ENCODE results near the gene GAL3ST1. TPM values are rescaled to one million over a fixed set of nuclear protein-coding genes. Genes with fewer than 3 reads are reported as not detected.

GAL3ST1 gene
- total and polyA plus RNA-seq, 2 donors (not counting 1 experiment from before 2014, with no cell fraction given), result 0.06 to 0.17 TPM

GRCh38 chr22:30612789-30613188 lies 38.3 kb upstream of the GAL3ST1 start:
- no peaks in the 10 kb centered on the region for H3K9me3 ChIP-seq (ENCODE audit: control insufficient read depth, insufficient read depth, low read depth, low read length)
- H3K27ac ChIP-seq (ENCODE audit: insufficient read depth, low read length), result no peak overlapping the region
- H3K9ac ChIP-seq (ENCODE audit: insufficient read depth, low read length), result no peak overlapping the region
- no peak for DNase-seq (ENCODE audit: low read depth in 2 of 2)
- H3K79me2 ChIP-seq (ENCODE audit: control insufficient read depth, insufficient read depth, low read length), result no peaks in the 10 kb centered on the region
- H4K20me1 ChIP-seq (ENCODE audit: control insufficient read depth, extremely low read depth, insufficient read depth, low read length), result no peaks in the 10 kb centered on the region
- no peak overlapping the region for H3K4me2 ChIP-seq (ENCODE audit: extremely low read depth, insufficient read depth, low read length)
- H3K4me3 ChIP-seq (replicated peaks in 1 of 4; ENCODE audit: control extremely low read depth in 1 of 4, insufficient read depth in 1 of 4, low read depth in 3 of 4, low read length in 4 of 4), result no peak overlapping the region
- no peak overlapping the region for H2AFZ ChIP-seq (ENCODE audit: low read length)
- H3K36me3 ChIP-seq (ENCODE audit: control insufficient read depth, insufficient read depth, low read length), result no peaks in the 10 kb centered on the region
- TF ChIP-seq EZH2 (IDR thresholded peaks at IDR 0.05; ENCODE audit: low read length, missing control alignments) (no peak), CTCF (conservative IDR thresholded peaks at IDR 0.05 in 1 of 2, IDR thresholded peaks at IDR 0.05 in 1 of 2; ENCODE audit: low read depth in 1 of 2, low read length in 2 of 2) (no peak)
- H3K27me3 ChIP-seq (ENCODE audit: control insufficient read depth, insufficient read depth, low read length), result no peaks in the 10 kb centered on the region
- H3K4me1 ChIP-seq (ENCODE audit: control insufficient read depth, extremely low read depth, insufficient read depth, low read length), result peaks cover 14% of the 10 kb centered on the region

- DNase-seq (ENCODE audit: low read depth in 2 of 2), result no peak
- TF ChIP-seq EZH2 (IDR thresholded peaks at IDR 0.05; ENCODE audit: low read length, missing control alignments), result no peak
- no peak for TF ChIP-seq CTCF (conservative IDR thresholded peaks at IDR 0.05 in 1 of 2, IDR thresholded peaks at IDR 0.05 in 1 of 2; ENCODE audit: low read depth in 1 of 2, low read length in 2 of 2)
Observed at GRCh38 chr22:30611197-30611596, 36.7 kb upstream of the GAL3ST1 start.

GRCh38 chr22:30610299-30610698 lies 35.8 kb upstream of the GAL3ST1 start:
- TF ChIP-seq EZH2 (IDR thresholded peaks at IDR 0.05; ENCODE audit: low read length, missing control alignments), result no peak
- no peak for DNase-seq (ENCODE audit: low read depth in 2 of 2)
- H2AFZ ChIP-seq (ENCODE audit: low read length), result no peak overlapping the region
- H3K27me3 ChIP-seq (ENCODE audit: control insufficient read depth, insufficient read depth, low read length), result no peaks in the 10 kb centered on the region
- H3K79me2 ChIP-seq (ENCODE audit: control insufficient read depth, insufficient read depth, low read length), result no peaks in the 10 kb centered on the region
- peaks cover 29% of the 10 kb centered on the region for H3K4me1 ChIP-seq (ENCODE audit: control insufficient read depth, extremely low read depth, insufficient read depth, low read length)
- no peaks in the 10 kb centered on the region for H4K20me1 ChIP-seq (ENCODE audit: control insufficient read depth, extremely low read depth, insufficient read depth, low read length)
- H3K9me3 ChIP-seq (ENCODE audit: control insufficient read depth, insufficient read depth, low read depth, low read length), result no peaks in the 10 kb centered on the region
- H3K36me3 ChIP-seq (ENCODE audit: control insufficient read depth, insufficient read depth, low read length), result no peaks in the 10 kb centered on the region
- no peak overlapping the region for H3K27ac ChIP-seq (ENCODE audit: insufficient read depth, low read length)
- H3K4me3 ChIP-seq (replicated peaks in 1 of 4; ENCODE audit: control extremely low read depth in 1 of 4, insufficient read depth in 1 of 4, low read depth in 3 of 4, low read length in 4 of 4), result no peak overlapping the region
- no peak overlapping the region for H3K9ac ChIP-seq (ENCODE audit: insufficient read depth, low read length)
- H3K4me2 ChIP-seq (ENCODE audit: extremely low read depth, insufficient read depth, low read length), result no peak overlapping the region

More at GRCh38 chr22:30611197-30611596, 36.7 kb upstream of the GAL3ST1 start:
- no peaks in the 10 kb centered on the region for H3K36me3 ChIP-seq (ENCODE audit: control insufficient read depth, insufficient read depth, low read length)
- peaks cover 23% of the 10 kb centered on the region for H3K4me1 ChIP-seq (ENCODE audit: control insufficient read depth, extremely low read depth, insufficient read depth, low read length)
- no peaks in the 10 kb centered on the region for H3K9me3 ChIP-seq (ENCODE audit: control insufficient read depth, insufficient read depth, low read depth, low read length)
- no peak overlapping the region for H3K9ac ChIP-seq (ENCODE audit: insufficient read depth, low read length)
- no peak overlapping the region for H3K27ac ChIP-seq (ENCODE audit: insufficient read depth, low read length)
- H4K20me1 ChIP-seq (ENCODE audit: control insufficient read depth, extremely low read depth, insufficient read depth, low read length), result no peaks in the 10 kb centered on the region
- no peak overlapping the region for H2AFZ ChIP-seq (ENCODE audit: low read length)
- no peak overlapping the region for H3K4me2 ChIP-seq (ENCODE audit: extremely low read depth, insufficient read depth, low read length)
- H3K27me3 ChIP-seq (ENCODE audit: control insufficient read depth, insufficient read depth, low read length), result no peaks in the 10 kb centered on the region
- H3K79me2 ChIP-seq (ENCODE audit: control insufficient read depth, insufficient read depth, low read length), result no peaks in the 10 kb centered on the region
- H3K4me3 ChIP-seq (replicated peaks in 1 of 4; ENCODE audit: control extremely low read depth in 1 of 4, insufficient read depth in 1 of 4, low read depth in 3 of 4, low read length in 4 of 4), result no peak overlapping the region
